ENCODE measurements around the gene DSN1.

DNA sequence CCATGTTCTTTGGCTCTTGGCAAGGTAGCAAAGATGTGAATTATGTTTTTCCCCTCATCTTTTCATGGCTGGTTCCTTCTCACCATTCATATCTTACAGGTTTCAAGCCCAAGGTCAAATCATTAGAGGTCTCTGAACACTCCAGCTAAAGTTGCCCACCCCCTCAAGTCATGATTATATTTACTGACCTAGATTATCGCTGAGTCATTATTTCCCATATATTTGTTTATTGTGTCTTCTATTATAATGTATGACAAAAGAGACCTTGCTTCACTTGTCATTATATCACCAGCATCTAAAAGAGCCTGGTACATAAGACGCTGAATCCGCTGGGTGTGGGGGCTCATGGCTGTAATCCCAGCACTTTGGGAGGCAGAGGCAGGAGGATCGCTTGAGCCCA is 12.4 kb downstream of the DSN1 start:
- TF ChIP-seq, protein P1, sequence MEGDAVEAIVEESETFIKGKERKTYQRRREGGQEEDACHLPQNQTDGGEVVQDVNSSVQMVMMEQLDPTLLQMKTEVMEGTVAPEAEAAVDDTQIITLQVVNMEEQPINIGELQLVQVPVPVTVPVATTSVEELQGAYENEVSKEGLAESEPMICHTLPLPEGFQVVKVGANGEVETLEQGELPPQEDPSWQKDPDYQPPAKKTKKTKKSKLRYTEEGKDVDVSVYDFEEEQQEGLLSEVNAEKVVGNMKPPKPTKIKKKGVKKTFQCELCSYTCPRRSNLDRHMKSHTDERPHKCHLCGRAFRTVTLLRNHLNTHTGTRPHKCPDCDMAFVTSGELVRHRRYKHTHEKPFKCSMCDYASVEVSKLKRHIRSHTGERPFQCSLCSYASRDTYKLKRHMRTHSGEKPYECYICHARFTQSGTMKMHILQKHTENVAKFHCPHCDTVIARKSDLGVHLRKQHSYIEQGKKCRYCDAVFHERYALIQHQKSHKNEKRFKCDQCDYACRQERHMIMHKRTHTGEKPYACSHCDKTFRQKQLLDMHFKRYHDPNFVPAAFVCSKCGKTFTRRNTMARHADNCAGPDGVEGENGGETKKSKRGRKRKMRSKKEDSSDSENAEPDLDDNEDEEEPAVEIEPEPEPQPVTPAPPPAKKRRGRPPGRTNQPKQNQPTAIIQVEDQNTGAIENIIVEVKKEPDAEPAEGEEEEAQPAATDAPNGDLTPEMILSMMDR (IDR thresholded peaks at IDR 0.05) = no peak
- no peak for TF ChIP-seq POLR2A (IDR thresholded peaks at IDR 0.05)
- TF ChIP-seq POLR2AphosphoS5 (IDR thresholded peaks at IDR 0.05; ENCODE audit: insufficient read depth in 1 of 2, low read depth in 1 of 2) = no peak

Data from vagina (tissue), 2 donors.